Stimulated activated CD8-positive, alpha-beta memory T cell treated with anti-CD3 and anti-CD28 coated beads, Interleukin-4, amount 100 ng/mL, for 1 hour (primary cell): Measurements from ENCODE around the gene KCNE1.

Experiments used
- DNase-seq, 2 donors: peaks; one replicate each; pipeline ENCODE4 v3.0.0-alpha.2; 2020; ENCODE audit warnings: low read depth in 2 of 2, low spot score in 1 of 2

KCNE1 gene

DNA sequence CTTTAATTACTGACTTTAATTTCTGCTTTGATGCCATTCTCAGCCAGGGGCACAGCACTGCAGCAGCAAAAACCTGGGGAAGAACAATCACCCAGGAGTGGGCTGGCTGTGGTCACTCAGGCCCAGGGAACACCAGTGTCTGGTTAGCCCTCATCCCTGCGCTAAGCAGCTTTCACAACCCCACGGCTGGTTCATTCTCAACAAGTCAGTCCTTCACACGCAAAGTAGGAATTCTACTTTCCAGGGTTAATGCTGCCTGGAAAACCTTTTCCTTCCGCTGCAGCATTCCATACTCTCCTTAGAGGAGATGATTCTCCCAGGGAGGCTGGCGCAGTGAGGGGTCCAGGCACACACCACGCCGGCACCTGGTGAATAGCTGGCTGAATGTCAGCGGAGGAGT lies 24.3 kb upstream of the KCNE1 start:
- no peak for DNase-seq

DNA sequence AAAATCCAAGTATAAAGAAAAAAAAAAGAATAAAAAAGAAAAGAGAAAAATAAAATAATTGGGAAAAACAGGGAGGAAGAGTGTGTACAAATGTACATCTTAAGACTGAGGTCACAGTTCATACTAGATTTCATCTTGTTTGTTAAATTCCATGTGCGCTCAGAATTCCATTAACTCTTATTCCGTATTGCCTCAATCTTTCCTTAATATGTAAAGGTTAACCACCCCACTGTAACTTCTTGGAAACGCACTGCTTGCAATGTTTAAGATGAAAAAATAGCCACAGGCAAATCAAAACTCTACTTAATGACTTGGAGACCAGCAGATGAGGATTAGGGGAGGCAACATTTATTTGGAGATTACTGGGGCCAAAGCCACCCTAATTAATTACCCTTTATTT lies 23.9 kb upstream of the KCNE1 start:
- DNase-seq = no peak

DNA sequence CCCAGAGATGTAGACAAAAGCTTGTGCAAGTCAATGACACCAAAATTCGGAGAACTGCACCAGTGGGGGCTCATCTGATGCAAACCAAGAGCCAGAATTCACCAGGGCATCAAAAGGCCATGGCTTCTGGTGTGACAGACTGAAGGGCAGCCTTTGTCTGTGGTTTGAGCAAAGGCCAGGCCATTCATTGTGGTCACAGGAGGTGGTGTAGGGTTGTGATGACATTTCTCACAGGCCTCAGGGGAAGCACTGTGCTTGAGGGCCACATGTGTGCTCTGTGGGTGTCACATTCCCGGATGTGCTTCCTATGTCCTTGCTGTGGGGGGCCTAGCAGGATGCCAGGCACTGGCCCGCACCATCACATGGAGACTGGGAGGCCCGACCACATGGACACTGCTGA lies 22.5 kb upstream of the KCNE1 start:
- no peak for DNase-seq

DNA sequence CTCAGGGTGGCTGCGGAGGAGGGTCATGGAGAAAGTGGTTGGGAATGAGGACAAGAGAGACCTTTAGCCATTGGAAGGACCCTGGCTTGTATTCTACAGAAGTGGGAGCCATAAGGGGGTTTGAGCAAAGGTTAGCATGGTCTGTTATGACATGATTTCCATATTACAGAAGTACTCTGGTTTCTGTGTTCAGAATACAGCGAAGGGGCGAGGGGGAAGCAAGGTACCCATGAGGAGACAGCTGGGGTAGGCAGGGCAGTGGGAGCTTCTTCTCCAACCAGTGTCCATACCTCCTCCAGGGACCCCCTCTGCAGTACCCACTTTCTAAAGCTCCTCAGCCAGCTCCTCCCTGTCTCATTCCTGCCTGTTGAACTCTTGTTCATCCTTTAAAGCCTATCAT lies 21.9 kb upstream of the KCNE1 start:
- DNase-seq = no peak

DNA sequence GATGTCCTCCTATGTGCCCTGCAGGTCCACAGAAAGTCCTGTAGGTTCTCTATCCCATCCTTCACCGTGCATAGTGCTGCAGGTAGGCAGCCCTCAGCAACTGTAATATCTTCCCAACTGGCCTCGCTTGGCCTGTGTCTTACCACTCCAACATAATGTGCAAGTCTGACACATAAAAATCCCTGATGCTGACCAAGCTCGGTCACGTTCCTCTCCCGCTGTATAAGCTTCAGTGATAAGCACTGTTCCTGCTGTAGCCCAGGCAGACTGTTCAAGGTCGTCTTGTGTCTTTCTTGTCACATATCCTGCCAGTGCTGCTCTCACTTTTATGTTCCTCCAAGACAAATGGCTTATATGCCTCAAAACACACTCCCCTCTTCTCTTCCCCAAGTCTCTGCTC lies 19.4 kb upstream of the KCNE1 start:
- no peak for DNase-seq

DNA sequence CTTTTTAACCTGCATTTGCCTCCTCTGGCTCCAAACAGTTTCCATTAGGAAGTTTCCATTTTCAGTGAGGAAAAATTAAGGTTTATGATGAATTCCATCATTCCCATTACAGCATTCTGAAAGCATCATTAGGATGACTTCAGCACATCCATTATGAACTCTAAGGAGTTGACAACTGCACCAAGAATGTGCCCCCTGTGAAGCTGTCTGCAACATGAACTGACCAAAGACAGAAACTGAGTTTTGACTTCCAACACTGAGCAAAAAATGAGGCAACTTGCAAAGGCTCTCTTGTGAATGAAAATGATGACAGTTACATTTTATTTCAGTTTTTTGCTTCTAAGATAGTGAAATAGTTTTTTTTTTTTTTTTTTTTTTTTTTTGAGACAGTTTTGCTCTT lies 18.3 kb upstream of the KCNE1 start:
- no peak for DNase-seq

DNA sequence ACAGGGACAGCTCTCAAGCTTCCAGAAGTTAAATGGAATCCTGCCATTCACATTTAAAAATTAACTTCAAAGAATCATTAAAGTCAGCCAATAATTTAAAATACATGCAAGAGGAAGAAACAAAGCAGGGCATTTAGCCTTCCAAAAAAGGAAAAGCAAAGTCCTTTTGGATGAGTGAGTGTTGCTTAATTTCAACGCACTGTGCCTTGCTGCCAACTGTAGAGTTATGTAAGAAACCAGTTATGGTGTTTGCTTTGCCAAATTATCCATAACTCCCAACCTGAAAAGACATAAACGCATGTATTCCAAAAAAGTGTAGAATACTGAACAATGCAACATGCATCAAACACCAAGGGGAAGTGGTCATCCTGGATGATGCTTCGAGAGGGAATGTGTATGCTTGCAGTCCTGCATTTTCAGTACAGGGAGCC lies 16.1 kb upstream of the KCNE1 start:
- no peak for DNase-seq

DNA sequence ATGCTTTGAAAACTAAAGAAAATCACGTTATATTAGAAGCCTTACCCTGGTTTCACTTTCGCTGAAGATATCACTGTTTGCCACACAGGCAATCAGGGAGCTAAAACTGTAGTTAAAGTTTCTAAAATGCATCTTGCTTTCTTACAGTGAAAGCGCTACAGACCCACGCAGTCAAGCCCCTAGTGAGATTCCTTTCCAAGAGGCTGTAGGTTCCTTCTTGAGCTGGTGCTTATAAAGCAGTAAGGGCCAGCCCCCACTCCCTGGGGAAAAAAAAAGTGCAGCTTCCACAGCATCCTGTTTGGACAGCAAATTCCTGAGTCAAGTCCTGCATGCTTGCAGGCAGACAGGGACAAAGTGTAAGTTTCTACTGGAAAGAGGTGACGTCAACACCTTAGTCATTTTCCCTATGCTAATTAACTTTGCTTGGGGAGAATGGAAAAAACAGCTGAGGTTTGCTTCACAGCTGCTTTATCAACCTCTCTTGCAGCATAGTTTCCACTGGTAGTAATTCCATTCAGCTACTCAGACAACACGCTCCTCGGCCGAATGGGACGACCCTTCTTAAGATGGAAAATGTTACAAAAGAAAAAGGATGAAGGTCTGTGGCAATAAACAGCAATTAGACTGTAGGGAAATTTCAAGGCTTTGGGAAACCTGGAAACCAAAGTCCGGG lies 14.7 kb upstream of the KCNE1 start:
- DNase-seq = no peak

DNA sequence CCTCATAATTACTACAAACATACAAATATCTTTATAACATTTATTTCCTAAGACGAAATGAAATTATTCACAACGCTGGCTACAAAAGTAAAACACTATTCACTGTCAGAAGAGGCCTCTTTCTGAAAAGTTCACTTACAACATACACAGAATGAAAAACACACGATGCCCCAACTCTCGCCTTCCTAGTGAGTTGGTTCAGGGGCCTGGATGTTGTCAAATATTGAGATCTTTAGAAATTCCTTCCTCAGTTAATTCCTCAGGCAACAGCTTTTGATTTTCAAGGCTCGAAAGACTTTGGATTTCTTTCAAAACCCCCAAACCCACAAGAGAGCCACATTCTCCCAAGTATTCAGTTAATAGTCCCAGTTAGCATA lies 14.2 kb upstream of the KCNE1 start:
- no peak for DNase-seq

DNA sequence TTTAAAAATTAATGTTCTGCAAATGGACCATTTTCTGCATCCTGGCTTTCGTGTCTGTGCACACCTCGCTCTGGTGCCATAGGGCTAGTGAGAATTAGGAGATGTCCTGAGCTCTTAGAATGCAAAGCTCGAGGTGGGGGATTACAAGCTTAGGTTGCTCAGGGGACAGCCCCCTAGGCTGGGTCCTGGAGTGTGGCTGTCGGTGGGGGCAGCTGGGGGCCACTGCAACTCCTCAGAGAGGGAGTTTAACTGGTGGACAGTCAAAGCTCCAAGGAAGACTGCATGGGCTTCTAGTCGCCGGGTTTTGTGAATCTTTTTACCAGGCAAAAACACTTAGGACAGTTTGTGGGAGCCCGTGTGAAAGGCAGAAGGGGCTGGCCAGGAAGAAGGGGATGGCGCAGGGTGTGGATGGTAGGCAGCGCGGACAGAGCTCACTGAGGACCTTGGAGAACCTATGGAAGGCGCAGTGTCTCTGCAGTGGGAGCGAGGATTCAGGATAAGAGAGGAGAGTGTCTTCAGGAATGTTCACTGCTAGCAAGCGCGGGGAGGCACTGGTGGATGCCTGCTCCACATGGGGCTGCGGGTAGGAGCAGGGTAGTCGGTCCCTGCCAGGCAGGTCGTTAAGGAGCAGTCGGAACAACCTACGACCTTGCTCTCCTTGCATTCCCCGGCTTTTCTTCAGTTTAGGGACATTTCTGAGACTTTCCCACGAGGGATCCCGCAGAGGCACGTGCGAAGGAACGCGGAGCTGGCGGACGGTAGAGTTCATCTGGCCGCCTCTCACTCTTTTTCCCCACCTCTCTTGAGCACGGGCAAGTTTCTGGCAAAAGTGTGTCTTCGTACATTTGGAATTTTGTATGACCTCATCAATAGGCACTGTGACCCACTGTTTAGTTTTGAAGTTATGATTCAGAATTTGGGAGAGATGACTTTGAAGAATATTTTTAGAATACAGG lies 12.9 kb upstream of the KCNE1 start:
- no peak for DNase-seq

DNA sequence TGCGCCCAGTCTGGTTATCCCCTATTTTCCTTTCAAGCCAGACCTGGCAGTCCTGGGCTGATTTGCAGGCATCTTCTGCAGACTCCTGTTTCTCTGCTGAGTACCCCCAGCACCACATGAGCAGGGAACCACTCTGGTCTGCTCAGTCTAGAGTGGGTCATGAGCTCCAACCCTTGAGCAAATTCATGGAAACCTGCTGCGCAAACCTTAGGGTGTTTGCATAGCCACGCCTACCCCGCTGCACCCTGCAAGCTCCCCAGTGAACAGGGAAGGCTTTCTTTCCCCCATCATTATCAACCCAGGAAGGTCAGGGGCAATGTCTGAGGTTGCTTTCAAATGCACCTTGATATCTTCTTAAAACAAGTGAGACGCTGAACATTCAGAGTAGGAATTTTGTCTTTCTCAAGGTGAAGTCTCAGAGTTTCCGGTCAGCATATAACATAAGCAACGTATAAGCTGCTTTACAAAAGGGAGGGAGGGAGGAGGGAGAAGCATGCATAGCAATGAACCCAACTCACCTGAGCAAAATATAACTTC lies 11.1 kb upstream of the KCNE1 start:
- DNase-seq = no peak

DNA sequence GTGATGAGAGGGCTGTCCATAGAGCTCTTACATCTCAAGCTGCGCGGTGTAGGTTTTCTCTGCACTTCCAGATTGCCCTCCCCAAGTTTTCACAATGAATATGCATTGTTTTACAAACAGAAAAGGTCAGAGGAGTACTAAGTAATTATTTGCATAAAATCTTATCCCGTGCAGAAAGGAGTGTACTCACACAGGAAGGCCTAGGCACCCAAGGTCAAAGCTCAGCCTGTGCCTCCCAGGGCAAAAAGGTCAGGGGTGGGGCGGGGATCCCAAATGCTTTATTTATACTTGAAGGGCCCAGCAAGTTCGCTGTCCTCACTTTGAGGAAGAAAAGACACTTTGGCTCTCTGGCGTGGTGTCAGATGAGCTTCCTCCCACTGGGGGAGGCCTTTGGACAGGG lies 10.3 kb upstream of the KCNE1 start:
- DNase-seq = no peak

DNA sequence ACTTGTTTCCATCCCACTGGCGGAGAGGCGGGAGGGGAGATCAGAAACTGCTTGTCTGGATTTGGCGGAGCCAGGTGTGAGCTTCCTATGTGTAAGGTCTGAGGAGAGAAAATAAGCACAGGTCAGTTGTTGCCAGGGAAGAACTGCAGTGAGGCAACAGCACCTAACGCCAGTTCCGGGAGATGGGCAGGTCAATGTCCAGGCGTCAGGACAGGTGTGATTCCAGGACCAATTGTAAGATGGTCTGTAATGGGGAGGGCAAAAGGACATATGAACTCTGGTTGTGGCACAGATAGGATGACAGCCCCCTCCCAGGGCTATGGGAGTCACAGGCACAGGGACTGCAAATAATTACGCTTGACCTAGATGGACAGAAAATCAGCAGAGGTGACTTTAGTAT lies 9.6 kb upstream of the KCNE1 start:
- DNase-seq = no peak

DNA sequence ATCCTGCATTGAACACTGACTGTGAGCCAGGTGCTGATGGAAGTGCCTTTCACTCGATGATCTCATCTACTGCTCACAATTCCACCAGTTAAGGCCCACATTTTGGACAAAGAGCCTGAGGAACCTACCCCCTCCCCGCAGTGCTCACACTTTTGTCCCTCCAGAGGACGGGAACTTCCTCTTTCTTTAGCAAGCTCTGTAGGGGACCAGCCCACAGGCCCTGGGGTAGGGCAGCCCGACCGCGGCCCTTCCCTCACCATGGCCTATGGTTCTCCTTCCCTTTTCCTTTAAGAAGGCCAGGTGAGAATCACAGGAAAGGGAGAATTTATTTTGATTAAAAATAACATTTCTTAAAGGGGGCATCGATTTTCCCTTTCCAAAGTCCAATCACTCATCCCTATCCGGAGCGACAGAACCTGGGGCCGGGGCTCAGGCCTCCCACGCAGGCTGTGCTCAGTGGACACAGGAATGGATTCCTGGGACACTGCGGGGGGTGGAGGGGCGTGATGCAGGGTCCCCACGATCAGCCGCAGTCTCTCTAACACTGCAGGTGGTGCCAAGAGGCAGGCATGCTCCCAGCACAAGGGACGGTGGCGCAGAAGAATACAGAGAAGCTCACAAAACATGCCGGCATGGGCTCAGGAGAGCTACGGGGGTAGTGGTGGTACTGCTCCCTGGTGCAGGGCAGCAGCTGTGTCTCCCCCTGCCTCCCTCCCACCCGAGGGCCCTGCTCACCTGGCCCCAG lies 8.9 kb upstream of the KCNE1 start:
- no peak for DNase-seq

DNA sequence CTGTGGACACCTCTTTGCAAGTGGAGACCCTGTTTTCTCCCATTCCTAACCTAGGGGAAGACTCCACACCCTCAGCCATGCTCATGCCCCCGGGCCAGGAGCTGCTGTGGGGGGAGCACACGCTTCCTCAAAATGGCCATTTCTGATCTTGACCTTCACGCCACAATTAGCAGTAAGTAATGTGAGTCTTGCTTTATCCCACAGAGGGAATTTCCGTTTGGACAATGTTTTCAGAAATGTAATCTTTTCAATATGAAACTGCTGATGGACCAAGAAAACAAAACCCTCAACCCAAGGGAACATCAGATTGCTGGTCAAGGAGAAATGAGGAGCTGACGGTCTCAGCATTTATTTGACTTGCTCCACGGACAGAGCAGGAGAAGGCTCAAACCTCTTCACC lies 8.3 kb upstream of the KCNE1 start:
- no peak for DNase-seq

DNA sequence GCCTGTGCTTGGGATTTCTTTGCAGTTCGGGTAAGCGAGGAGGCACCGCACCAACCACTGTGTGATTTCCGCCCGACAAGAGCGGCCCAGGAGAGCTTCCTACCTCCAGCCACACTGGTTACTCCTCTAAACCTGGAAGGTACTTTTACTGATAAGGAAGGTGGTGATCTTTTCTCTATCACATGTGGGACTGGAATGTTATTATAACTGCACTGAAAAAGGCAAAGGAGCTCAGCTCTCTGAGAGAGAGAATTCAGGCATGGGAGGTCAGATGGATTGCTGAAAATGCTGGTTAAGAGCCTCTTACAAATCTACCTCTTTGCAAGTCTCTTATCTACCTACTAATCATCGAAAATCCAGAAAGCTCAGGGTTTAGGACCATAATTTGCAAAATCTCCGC lies 7.7 kb upstream of the KCNE1 start:
- DNase-seq = no peak

DNA sequence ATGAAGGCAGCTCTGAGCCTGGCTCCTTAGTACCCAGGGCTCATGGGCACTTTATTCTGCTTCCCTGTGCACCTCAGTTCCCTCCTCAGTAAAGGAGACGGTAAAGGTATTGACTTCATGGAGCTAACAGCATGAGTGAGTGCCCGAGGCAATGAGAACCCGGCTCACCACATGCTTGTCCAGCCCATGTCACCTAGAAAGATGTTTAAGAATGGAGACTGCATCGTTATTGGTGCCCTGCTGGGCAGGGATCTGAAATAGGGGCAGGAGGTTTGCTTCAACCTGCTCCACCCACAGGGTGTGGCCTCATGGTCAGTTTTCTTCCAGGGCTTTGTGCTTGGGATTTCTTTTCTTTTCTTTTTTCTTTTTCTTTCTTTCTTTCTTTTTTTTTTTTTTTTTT lies 7.0 kb upstream of the KCNE1 start:
- DNase-seq = no peak

DNA sequence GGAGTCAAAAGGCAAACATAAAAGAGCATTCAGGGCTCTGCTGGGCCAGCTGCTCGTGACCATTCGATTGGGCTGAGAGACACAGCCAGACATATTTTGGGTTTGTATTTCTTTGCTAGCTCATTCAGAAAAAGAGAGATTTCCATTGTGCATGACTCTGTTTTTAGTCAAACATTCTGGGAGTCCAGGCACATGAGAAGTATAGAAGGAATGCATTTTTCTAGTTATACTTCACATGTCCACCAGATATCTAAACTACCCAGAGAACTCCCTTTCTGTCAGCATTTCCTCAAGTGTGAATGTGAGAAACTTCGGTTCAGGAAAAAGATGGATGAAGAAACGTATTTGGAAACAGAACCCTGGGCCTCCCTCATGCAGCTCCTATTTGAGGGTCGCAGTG lies 6.3 kb upstream of the KCNE1 start:
- DNase-seq = no peak

DNA sequence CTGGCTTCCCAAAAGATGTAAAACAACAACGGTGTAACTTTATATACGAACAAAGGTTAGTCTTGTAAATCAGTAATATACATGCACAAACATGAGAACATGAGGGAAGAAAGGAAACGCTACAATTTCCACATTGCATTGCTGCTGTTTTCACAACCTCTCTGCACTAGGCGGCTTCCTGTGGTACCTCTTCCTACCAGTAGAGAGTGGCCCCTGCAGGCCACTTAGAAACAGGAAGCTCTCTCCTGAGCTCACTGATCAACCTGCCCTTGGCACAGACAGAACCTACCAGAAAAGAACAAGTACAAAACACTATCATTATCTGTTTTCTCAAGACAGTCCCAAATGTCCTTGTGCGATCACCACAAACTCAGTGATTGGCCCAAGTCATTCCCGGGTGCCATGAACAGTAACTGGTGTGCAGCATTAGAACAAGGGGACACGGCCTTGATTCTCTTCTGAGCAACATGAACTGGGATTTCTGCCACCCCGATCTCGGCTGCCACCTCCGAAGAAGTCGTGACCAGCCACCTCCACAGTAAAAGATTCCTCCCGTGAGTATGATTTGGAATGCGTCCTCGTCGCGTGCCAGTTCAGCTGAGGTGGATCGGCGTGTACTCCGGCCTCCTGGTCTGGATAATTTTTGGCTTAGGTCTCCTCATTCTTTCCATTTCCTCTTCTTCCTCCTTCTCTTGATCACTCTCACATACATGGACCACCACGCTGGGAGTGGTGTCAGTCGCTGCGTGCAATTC lies 5.7 kb upstream of the KCNE1 start:
- DNase-seq = no peak

DNA sequence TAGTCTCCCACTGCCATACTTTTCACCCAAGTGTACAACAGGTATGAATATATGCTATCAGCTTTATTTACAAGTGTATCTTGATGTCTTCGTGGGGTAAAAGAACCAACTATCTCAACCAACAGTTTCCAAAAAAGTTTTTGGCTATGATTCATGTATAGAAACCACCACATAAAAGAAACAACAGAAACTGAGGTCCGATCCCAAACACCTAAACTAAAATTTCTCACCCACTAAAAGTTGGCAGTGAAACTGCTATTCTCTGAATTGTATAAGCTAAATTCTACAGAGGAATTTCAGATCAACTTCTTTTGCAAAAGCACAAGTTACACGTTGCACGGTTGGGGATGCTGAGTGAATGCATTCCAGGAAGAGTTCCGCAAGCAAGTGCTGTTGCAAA lies 5.0 kb upstream of the KCNE1 start:
- no peak for DNase-seq

DNA sequence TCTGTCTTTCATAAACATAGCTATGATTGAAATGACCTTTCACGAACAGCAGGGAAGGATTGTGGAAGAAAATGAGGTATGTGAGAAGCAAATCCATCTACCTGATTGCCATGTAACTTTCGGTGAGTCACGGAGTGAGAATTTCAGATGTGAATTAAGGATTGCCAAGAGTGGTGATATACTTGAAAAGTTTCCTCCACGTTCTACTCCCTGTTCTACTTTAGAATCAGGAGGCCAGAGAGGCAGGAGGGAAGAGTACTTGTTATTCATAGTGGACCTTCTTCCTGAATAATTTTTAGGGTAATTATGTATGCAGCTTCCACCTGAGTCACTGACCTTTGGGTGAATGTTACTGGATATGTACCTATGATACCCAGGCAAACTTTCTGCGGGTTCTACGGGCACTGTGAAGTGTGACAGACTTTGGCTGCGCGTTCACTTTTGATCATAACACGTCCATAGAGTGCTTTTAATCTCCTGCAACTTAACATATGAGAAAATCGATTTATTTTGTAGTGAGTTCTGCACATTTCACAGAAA lies 2.6 kb upstream of the KCNE1 start:
- no peak for DNase-seq
